Stimulated activated naive CD8-positive, alpha-beta T cell treated with anti-CD3 and anti-CD28 coated beads, Interleukin-15, Interleukin-2, amounts not matched to agents 100 U/mL and 50 U/mL, for 24 hours (primary cell): ENCODE measurements around the gene OSBPL10.

Experiments used
- ATAC-seq: fragments of 150-1000 bp; cut with Tn5 transposase; one replicate; pipeline ENCODE4 v1.10.0; 2021
- DNase-seq: peaks from one replicate; pipeline ENCODE4 v3.0.0; 2021

OSBPL10 gene

DNA sequence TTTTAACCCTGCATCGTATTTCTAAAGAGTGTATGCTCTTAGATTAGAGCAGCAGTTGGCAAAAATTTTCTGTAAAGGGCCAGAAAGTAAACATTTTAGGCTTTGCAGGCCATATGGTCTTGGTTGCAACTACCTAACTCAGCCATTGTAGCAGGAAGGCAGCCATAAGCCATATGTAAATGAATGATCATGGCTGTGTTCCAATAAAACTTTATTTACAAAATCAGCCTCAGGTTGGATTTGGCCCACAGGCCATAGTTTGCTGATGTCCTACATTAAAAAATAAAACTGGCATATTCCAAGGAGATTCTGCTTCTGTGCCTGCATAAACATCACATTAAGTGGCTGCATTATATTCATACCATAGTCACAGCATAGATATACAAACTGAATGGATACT, 313.5 kb downstream of the OSBPL10 start:
- ATAC-seq, result no peak
- no peak for DNase-seq

DNA sequence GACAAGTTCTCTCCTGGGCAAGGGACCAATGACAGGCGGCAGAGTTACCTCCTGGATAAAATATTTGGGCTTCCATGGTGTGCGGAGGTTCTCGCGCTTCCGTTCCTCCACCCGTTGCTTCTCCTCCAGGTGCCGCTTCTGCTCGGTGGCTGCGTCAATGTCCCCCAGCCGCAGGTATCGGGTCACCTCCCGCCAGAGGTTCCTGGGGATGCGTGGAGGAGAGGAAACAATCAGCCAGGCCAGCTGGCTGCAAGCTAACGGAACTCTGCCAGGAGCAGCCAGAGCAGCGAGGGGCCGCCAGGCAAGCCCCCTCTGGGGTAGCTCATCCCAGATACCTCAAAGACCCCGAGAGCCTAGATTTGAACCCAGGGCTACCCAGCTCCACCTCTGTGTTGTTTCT, 317.0 kb downstream of the OSBPL10 start:
- ATAC-seq (no peak), DNase-seq (no peak)

DNA sequence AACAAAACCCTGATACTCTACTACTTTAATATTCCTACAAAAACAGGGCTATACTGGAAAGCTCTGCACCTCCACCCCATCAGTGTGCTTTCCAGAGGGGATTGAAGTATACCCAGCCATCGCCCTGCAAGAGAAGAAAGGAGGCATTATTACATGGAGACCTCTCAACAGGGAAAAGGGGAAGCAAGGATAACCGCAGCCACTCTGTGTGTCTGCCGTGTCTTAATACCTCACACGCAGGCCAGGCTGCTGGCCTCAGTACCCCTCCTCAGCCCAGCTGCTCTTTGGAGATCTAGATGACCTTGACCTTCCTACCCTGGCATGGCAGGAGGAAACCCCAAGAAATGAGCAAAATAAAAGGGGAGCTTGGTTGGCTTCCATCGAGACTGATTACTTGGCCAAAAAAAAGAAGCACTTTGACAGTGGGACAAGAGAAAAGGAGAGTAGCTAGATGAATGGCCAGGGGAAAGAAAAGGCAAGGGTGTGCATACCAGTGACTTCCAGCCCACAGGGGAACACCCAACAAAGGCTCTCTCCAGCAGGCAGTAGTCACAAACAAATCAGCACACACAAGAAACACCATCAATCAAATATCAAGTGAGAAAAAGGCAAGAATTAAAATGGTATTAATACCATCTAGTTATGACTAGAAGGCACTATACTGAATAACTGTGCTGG, 318.9 kb downstream of the OSBPL10 start:
- ATAC-seq (no peak), DNase-seq (no peak)

DNA sequence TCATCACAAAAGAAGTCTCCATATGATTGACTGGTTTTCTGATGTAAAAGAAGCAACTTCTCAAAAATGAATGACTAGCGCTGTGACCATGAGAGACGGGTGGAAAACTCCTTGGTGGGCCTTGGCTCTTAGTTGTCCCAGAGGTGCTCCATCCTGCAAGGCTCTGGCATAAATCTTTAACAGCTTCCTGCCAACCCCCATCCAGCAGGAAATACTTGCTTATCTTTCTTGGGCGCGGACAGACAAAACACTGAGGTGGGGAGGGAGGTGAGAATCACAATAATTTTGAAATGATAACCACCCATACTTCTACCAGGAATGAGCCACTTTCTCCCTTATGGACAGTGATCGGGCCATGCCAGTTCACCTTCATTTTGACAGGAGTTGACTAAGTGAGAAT, 319.8 kb downstream of the OSBPL10 start:
- ATAC-seq, result no peak
- DNase-seq, result no peak

DNA sequence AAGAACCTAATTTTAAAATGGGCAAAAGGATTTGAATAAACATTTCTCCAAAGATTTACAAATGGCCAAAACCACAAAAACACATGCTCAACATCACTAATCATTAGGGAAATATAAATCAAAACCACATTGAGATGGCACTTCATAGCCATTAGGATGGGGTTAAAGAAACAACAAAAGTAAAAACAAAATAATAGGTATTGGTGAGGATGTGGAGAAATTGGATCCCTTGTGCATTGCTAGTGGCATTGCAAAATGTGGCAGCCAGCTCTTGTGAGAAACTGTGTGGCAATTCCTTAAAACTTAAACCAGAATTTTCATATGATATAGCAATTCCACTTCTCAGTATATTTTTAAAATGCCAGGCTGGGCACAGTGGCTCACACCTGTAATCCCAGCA, 321.8 kb downstream of the OSBPL10 start:
- no peak for ATAC-seq
- DNase-seq, result no peak

- ATAC-seq, result no peak
Measured at GRCh38 chr3:31654998-31655397, 326.1 kb downstream of the OSBPL10 start.

DNA sequence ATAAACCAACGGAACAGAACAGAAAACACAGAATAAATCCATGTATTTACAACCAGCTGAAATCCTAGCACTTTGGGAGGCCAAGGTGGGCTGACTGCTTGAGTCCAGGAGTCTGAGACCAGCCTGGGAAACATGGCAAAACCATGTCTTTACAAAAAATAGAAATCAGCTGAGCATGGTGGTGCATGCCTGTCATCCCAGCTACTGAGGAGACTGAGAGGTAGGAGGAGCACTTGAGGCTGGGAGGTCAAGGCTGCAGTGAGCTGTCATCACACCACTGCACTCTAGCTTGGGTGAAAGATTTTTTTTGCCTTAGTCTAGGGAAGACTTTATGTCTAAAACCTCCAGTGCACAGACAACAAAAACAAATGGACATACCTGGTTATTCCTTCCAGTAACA, 327.6 kb downstream of the OSBPL10 start:
- DNase-seq (no peak), ATAC-seq (no peak)

More at GRCh38 chr3:31654998-31655397, 326.1 kb downstream of the OSBPL10 start:
- no peak for DNase-seq

GRCh38 chr3:31652296-31652695, 328.8 kb downstream of the OSBPL10 start:
- DNase-seq (no peak), ATAC-seq (no peak)

- no peak for DNase-seq
- no peak for ATAC-seq
Measured at GRCh38 chr3:31648286-31648968, 332.6 kb downstream of the OSBPL10 start.

DNA sequence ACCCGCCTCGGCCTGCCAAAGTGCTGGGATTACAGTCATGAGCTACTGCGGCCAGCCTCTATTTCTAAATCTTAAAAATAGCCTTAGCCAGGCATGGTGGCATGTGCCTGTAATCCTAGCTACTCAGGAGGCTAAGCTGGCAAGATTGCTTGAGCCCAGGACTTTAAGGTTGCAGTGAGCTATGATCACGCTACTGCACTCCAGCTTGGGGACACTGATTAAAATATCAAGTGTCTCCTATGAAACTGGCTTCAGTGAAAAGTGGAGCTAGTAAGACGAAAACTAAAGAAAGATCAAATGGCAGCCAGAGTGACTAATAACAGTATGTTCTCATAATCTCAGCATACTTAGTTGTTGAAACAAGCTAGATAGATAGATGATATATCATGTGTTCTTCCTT, 335.8 kb downstream of the OSBPL10 start:
- ATAC-seq (no peak), DNase-seq (no peak)

DNA sequence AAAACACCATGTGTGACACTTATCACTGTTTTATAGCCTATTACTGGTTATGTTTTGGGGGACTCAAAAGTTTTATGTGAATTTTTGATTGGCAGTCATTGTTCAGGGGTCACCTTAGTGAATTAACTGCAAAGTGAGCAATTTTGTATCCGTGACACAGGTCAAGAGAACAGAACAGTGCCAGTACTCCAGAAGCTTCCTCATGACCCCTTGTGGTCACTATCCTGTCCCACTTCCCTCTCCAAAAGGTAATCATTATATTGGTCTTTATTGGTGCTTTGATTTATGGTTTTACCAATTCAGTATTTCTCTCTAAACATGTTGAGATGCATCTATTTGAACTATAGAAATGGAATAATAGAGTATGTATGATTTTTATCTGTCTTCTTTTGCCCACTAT, 341.2 kb downstream of the OSBPL10 start:
- DNase-seq, result no peak
- ATAC-seq, result no peak

GRCh38 chr3:31636694-31637442, 344.2 kb downstream of the OSBPL10 start:
- ATAC-seq (peak; percentile 28), DNase-seq (no peak)

DNA sequence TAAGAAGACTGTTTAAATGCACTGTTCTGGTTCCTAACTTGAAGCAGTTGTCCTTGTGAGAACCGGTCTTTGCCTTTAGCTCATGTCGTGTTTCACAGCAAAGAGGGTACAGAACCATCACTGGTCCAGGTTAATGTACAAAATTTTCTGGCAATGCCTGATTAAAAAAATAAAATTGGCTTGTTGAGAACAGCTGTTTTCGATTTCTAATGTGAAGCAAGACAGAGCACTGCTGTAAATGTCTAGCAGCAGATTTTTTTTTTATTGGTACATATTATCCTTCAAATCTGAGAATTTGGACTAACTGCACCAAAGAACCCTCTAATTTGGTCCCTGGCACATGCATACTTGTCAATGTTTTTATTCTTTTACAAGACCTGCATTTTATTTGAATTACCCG, 345.0 kb downstream of the OSBPL10 start:
- no peak for DNase-seq
- no peak for ATAC-seq

DNA sequence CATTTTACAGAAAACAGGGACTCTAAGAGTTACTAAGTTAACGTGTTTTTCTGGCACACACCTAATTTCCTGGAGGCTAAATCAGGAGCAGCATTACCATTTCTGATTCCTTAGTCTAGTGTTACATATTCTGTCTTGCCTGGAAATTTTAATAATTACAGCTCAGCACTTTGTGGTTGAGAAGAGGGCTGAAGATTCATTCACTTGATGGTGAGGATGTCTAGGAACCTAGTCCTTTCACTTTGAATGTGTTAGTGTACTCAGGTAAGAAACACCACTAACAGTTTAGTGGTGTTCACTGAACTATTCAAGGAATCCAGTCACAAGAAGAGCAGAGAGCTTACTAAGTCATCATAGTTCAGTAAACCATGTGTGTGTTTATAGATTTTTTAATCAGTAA, 345.5 kb downstream of the OSBPL10 start:
- ATAC-seq (peak; percentile 69), DNase-seq (no peak)

GRCh38 chr3:31634476-31634875, 346.6 kb downstream of the OSBPL10 start:
- ATAC-seq (no peak), DNase-seq (no peak)

DNA sequence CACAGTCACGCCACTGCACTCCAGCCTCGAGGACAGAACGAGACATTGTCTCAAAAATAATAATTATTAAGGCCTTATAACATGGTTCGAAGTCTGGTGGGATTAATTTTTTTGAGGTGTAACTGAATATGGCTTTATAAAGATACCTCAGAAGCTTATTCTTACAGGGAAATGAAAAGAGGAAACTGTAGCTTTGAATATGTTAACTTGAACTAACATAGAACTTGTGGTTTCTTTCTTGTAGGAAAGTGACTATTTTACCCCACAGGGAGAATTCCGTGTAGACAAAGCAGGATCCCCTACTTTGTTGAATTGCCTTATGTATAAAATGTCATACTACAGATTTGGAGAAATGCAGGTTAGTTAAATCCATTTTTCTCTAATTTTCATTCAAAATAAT, 352.0 kb downstream of the OSBPL10 start:
- ATAC-seq (no peak), DNase-seq (no peak)

- ATAC-seq, result no peak
- DNase-seq, result no peak
Measured at GRCh38 chr3:31625358-31625757, 355.7 kb downstream of the OSBPL10 start.

DNA sequence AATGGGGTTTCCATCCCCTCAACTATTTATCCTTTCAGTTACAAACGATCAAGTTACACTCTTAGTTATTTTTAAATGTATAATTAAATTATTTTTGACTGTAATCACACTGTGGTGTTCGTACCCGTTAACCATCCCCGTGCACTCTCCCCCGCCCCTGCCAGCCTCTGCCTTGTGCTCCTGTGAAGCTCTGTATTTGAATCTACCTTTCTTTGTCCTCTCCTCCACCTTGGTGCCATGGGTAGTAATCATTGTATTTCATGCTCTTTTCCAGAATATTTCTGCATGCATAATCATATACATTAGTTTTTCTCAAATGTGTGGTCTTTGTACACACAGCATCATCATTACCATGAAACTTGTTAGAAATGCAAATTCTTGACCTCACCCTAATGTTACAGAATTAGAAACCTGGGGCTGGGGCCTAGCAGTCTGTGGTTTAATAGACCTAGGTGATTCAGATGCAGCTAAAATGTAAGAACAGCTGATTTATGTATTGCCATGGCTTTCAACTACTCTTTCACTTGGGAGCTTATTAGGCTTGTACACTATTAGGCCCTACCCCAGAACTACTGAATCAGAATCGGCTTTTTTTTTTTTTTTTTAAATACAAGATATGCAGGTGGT, 356.9 kb downstream of the OSBPL10 start:
- DNase-seq, result no peak

DNA sequence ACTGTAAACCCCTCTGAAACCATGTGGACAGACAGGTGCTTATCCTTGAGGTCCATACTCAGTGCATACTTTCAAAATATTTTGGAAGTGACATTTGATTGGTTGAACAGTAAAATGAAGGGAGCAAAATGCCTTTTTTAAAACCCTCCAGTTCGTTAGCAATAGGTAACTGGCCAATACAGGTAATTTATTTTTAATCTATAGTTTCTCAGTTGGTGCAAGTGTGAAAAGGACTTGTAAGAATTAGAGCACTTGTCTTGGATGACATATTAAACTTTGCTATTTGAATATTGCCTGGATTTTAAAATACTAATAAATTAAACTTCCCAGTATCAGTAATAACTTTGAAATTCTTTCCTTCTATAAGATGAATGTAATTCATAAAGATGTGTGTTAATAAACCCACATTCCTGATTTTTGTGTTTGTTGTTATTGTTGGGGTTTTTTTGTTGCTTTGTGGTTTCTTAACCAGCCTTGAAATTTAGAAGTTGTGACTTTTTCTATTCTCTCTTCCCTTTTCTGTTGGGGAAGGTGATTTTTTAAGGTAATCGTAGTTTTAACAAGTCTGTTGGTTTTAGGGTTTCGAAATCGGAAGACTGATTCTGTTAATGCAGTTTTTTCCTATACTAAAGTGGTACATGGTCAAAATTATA, 358.3 kb downstream of the OSBPL10 start:
- ATAC-seq (no peak), DNase-seq (no peak)

More for the DNA sequence above, 356.9 kb downstream of the OSBPL10 start:
- ATAC-seq, result no peak

- no peak for ATAC-seq
- no peak for DNase-seq
Measured at GRCh38 chr3:31621314-31621713, 359.7 kb downstream of the OSBPL10 start.

DNA sequence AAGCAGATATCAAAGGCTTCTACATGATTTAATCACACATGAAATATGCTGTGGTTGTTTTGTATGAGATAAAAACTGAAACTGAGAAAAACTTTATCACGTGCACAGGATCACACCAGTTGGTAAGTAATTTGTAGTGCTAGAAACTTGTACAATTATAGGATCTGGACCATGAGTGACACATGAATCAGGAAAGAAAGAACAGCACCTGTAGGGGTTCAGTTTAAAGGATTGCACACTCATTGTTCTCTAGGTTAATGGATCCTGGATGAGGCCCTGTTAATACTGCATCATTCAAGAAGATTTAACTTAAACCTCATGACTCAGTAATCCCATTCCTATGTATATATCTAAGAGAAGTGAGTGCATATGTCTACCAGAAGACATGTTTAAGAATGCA, 360.4 kb downstream of the OSBPL10 start:
- ATAC-seq, result peak; percentile 36
- no peak for DNase-seq

- ATAC-seq, result no peak
- DNase-seq, result no peak
Measured at GRCh38 chr3:31616711-31617110, 364.4 kb downstream of the OSBPL10 start.
